Adrenal gland (tissue), 5 donors: ENCODE results near the gene CKAP2.

ENCODE experiments used
- CTCF ChIP-seq, 6 experiments: fragments of 450-650 bp in 4 of 6; fragments of 200-600 bp in 2 of 6; sonication (generic) in 1 of 6; IDR thresholded peaks; 1 replicate in 5 of 6; 2 replicates in 1 of 6; pipeline versions ENCODE4 v1.5.1 to v1.8.0; 2016 to 2021; ENCODE audit warnings: antibody characterized with exemption in 6 of 6, mild to moderate bottlenecking in 2 of 6, moderate library complexity in 1 of 6
- POLR2A ChIP-seq, 2 donors: fragments of 450-650 bp; IDR thresholded peaks; one replicate each; pipeline ENCODE4 v1.6.1; 2017; ENCODE audit warnings: antibody characterized with exemption in 2 of 2, mild to moderate bottlenecking in 2 of 2, moderate library complexity in 1 of 2
- donor health status: DM: no; HTN: no; CAD: no.

GRCh38 chr13:52428295-52428694 lies 27.0 kb upstream of the CKAP2 start:
- TF ChIP-seq POLR2A (IDR thresholded peaks at IDR 0.05) (no peak), CTCF (IDR thresholded peaks at IDR 0.05) (no peak)
